K562 (cell line): ENCODE measurements around the gene DSG1.

Experiments
- SREBF1 ChIP-seq: fragments of 150-350 bp; IDR thresholded peaks from 2 replicates; pipeline ENCODE4 v1.6.1; 2014; ENCODE audit warnings: antibody characterized with exemption, low read depth, low read length, borderline replicate concordance
- TBL1XR1 ChIP-seq, 2 experiments: IDR thresholded peaks; 2 replicates each; pipeline ENCODE4 v1.6.1; 2012; ENCODE audit warnings: improper control_type of control experiment in 2 of 2, low read length in 2 of 2, mild to moderate bottlenecking in 1 of 2

DNA sequence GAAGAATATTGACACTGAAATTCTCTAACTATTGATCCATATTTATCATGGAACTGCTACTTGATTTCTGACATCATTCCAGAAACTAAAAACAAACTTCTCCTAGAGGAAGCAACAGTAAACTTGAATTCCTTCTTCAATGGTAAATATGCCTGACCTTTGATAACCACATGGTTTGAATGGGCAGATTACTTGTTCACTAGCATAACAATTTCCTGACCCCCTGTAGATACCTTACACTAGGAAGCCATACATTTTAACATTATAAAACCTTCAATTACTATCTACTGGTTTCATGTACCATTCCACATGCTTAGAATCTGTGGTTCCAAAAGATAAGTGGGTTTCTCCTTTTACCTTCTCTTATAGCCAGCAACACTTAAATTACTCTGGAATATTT, 36.5 kb upstream of the DSG1 start:
- TF ChIP-seq SREBF1: no peak
- no peak for TF ChIP-seq TBL1XR1 (IDR thresholded peaks at IDR 0.05; ENCODE audit: low read length in 2 of 2)
